IMR-90 (cell line): ENCODE data around the gene PSMB2.

Experiments
- CEBPB ChIP-seq: IDR thresholded peaks from 2 replicates; pipeline ENCODE4 v1.6.1; 2012; ENCODE audit warnings: low read depth, low read length, improper control_type of control experiment
- MXI1 ChIP-seq: IDR thresholded peaks from 2 replicates; pipeline ENCODE4 v1.6.1; 2012; ENCODE audit warnings: low read depth, mild to moderate bottlenecking, low read length, moderate library complexity, borderline replicate concordance
- NFE2L2 ChIP-seq: fragments of 150-350 bp; IDR thresholded peaks from 2 replicates; pipeline ENCODE4 v1.6.1; 2016; ENCODE audit warnings: low read depth, mild to moderate bottlenecking, low read length
- POLR2A ChIP-seq: IDR thresholded peaks from 2 replicates; pipeline ENCODE4 v1.6.1; 2012; ENCODE audit warnings: mild to moderate bottlenecking, low read depth, low read length
- RAD21 ChIP-seq: IDR thresholded peaks from 2 replicates; pipeline ENCODE4 v1.6.1; 2012; ENCODE audit warnings: low read length, improper control_type of control experiment
- RFX5 ChIP-seq: IDR thresholded peaks from 2 replicates; pipeline ENCODE4 v1.8.0; 2012; ENCODE audit warnings: low read depth, mild to moderate bottlenecking, low read length, moderate library complexity
- TF ChIP-seq, protein P1 (sequence below): conservative IDR thresholded peaks from 2 replicates; pipeline ENCODE4 v1.5.1; 2012; ENCODE audit warnings: mild to moderate bottlenecking, low read depth, low read length, improper control_type of control experiment
- TF ChIP-seq, protein P2 (sequence below): fragments of 150-350 bp; IDR thresholded peaks from 2 replicates; pipeline ENCODE4 v1.6.1; 2016; ENCODE audit warnings: low read depth, mild to moderate bottlenecking, low read length, moderate library complexity, borderline replicate concordance
- TF ChIP-seq, protein P3 (sequence below): fragments of 150-350 bp; IDR thresholded peaks from 2 replicates; pipeline ENCODE4 v1.6.1; 2017; ENCODE audit warnings: mild to moderate bottlenecking, antibody characterized with exemption, low read length, low read depth

DNA sequence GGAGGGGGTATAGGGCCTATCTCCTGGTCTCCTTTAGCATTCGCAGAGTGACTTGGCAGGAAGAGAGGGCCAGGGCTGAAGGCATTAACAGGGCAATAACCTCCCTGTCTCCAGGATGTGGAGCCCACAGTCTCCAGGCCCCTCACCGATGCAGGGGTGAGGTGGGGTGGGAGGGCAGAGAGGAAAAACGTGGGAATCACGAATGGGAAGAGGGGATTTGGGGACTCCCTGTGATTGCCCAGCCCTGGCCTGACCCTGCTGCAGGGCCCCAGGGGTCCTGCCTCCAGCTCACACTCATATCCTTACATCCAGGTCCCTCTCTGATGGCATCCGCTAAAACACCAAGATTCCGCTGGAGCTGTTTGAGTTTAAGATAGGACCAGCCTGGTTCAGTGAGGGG lies 53.6 kb downstream of the PSMB2 start:
- TF ChIP-seq, protein P1, sequence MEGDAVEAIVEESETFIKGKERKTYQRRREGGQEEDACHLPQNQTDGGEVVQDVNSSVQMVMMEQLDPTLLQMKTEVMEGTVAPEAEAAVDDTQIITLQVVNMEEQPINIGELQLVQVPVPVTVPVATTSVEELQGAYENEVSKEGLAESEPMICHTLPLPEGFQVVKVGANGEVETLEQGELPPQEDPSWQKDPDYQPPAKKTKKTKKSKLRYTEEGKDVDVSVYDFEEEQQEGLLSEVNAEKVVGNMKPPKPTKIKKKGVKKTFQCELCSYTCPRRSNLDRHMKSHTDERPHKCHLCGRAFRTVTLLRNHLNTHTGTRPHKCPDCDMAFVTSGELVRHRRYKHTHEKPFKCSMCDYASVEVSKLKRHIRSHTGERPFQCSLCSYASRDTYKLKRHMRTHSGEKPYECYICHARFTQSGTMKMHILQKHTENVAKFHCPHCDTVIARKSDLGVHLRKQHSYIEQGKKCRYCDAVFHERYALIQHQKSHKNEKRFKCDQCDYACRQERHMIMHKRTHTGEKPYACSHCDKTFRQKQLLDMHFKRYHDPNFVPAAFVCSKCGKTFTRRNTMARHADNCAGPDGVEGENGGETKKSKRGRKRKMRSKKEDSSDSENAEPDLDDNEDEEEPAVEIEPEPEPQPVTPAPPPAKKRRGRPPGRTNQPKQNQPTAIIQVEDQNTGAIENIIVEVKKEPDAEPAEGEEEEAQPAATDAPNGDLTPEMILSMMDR: no peak
- TF ChIP-seq MXI1: no peak
- no peak for TF ChIP-seq RFX5
- TF ChIP-seq POLR2A: no peak
- TF ChIP-seq, protein P2, sequence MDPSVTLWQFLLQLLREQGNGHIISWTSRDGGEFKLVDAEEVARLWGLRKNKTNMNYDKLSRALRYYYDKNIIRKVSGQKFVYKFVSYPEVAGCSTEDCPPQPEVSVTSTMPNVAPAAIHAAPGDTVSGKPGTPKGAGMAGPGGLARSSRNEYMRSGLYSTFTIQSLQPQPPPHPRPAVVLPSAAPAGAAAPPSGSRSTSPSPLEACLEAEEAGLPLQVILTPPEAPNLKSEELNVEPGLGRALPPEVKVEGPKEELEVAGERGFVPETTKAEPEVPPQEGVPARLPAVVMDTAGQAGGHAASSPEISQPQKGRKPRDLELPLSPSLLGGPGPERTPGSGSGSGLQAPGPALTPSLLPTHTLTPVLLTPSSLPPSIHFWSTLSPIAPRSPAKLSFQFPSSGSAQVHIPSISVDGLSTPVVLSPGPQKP: no peak
- TF ChIP-seq, protein P3, sequence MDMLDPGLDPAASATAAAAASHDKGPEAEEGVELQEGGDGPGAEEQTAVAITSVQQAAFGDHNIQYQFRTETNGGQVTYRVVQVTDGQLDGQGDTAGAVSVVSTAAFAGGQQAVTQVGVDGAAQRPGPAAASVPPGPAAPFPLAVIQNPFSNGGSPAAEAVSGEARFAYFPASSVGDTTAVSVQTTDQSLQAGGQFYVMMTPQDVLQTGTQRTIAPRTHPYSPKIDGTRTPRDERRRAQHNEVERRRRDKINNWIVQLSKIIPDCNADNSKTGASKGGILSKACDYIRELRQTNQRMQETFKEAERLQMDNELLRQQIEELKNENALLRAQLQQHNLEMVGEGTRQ: no peak
- TF ChIP-seq NFE2L2: no peak
- no peak for TF ChIP-seq CEBPB
- TF ChIP-seq RAD21: no peak
